ENCODE data around the gene DMD.
A peak's percentile ranks its signal among the peaks of the same experiment; 100 is the strongest.
"Not testable (repeated sequence)": the region's sequence is repeated elsewhere in the genome, so short reads cannot be mapped to it uniquely, and the experiment has no call there.

Gene DMD

GRCh38 chrX:31459361-31459760, 1752.0 kb downstream of the DMD start:
- DNase-seq, result no peak

DNA sequence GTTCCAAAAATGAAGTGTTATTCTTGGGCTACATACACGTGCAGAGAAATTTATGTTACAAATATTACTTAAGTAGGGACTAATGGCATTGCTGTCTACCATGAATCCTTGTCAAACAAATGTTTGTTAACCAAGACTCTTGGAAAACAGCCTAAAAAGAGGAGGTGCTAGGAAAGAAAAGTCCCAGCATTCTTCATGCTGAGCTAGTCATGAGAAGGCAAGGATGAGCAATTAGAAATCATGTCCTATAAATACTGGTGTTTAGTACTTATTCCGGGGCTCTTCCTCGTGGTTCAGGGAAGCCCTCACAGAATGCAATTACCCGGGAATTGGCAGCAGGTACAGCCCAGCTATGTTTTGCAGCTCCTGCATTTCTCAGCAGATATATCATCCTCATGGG, 1761.4 kb downstream of the DMD start:
- no peak for DNase-seq

DNA sequence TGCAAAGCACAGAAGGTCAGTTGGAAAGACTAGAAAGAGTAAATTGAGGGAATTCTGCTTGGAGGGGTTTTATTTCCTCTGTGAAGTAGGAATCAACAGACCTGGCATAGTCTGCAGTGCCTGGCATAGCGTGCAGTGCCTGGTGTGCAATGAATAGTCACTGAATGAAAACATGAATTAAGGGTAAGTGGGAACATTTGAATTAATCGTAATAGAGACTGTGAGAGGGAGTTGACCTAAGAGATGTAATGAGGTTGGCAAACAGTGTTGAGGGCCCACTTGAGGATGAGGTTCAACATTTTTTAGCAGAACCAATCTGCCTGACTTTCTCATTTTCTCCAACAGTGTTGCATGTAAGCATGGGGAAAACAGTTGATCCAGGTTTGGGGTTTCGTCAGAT, 1762.3 kb downstream of the DMD start:
- DNase-seq, result no peak

DNA sequence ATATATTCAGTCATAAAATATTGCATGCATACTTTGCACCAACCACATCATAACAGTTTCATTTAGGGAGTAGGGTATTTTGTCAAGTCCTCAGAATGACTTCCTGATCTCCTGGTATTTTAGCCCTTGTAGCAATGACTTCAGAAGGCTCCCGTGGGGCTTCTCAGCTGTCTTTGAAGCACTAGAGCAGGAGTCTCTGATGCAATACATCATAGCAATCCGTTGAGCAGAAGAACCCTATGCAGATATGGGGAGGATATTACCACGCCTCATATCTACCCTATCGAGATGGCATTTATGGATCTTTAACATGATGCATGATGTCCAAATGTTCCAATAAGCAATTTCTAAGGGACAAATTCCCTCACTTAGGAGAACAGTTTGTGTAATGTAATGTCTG, 1765.8 kb downstream of the DMD start:
- DNase-seq, result no peak

- no peak for DNase-seq
Observed at GRCh38 chrX:31443654-31444053, 1767.7 kb downstream of the DMD start.

GRCh38 chrX:31440546-31440945, 1770.8 kb downstream of the DMD start:
- DNase-seq, result no peak

DNA sequence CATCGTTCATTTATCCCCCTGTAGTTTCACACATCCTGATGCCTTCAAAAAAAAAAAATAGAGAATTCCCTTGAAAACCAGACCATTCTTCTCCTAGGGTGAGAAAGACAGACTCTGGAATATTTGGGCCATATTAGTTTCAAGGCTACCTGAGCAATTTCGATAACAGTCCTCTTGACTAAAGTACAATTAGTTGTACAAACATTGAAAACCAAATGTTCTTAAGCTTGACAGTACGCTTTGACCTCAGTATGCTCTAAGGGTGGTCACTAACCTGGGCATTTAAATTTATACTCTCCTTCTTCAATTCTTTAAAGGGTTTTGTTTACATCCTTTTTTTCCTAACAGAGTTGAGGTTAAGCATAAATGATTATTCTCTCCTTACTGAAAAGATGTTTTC, 1774.9 kb downstream of the DMD start:
- DNase-seq, result no peak

DNA sequence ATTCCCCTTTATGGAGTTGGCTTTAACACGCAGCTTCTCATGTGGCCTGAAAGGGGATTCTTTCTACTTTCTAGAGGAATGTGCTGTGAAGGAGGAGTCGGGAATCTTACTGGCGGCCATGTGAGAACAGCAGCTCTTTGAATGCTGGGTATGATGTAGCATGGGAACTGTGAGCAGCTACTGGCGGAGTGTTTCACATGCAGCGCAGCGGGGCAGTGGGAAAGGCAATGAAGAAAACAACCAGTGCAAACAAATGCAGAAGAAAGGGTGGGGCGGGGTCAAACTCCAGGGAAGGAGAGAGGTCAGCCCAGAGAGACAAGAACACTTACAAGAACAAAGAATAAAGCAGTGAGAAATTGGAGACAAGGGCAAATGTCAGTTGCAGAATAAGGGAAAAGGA, 1775.8 kb downstream of the DMD start:
- DNase-seq, result peak in 31 of 56 donors; percentile 0 to 31 (median 2)

GRCh38 chrX:31433856-31434255, 1777.5 kb downstream of the DMD start:
- DNase-seq, result no peak

- no peak for DNase-seq
Observed at GRCh38 chrX:31429915-31430314, 1781.4 kb downstream of the DMD start.

- peak in 24 of 56 donors; percentile 0 to 28 (median 1) for DNase-seq
Observed at GRCh38 chrX:31423609-31424189, 1787.7 kb downstream of the DMD start.

DNA sequence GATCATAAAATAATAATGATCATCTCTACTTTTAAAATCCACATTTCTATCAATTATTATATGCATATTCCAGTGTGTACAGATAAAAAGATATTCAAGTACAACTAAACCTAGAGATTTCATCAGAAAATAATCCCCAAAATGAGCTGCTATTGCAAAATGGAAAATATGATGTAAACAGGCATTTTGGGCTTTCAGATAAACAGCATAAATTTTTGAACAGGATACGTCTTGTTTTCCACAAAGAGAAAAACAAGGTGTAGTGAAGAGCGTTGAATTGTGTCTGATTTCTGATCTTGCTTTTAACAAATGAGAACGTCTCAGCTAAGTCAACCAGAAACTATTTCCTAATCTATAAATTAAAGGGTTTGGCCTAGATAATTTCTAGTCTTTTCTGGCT, 1789.9 kb downstream of the DMD start:
- DNase-seq, result no peak

DNA sequence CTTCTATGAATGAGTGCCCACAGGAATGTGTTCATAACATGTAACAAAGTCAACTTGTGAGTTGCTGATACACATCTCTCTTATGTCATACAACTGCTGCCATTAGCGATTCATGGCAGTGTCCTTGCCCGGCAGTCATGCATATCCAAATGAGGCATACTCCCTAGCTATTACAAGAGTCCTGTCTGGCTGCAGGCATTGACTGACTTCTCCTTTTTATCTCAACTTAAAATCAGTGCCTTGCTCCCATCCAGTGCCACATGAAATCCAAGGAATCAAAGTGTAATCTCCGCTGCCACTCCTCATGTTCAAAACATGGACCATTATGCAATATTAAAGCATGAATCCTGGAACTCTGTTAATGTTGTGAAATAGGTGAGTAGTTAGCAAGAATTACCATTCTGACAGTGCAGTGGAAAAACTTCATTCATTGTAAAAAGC, 1790.6 kb downstream of the DMD start:
- no peak for DNase-seq

- DNase-seq, result no peak
Observed at GRCh38 chrX:31420302-31420701, 1791.0 kb downstream of the DMD start.

- no peak for DNase-seq
Observed at GRCh38 chrX:31397119-31397518, 1814.2 kb downstream of the DMD start.

DNA sequence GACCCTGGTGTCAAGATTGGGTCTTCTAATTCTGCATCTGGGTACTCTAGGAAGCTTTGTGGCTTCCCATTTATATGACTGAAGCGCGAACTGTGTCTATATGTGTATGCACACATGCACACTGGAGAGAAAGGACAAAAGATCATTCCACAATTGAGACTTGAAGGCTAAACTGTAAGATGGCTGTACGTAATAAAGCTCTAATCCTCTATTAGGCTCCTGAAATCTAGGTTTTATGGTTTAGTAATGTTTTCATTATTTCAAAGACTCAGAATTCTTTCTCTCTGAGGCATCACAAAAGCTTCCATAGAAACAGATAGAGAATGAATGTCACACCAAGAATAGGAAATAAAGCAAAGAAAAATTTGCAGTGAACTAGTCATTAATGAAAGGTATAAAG, 1818.8 kb downstream of the DMD start:
- no peak for DNase-seq

GRCh38 chrX:31388946-31389345, 1822.4 kb downstream of the DMD start:
- DNase-seq, result no peak

- DNase-seq, result peak in 16 of 56 donors; percentile 0 to 17 (median 0)
Observed at GRCh38 chrX:31384471-31384870, 1826.9 kb downstream of the DMD start.

GRCh38 chrX:31383991-31384390, 1827.4 kb downstream of the DMD start:
- DNase-seq, result no peak

DNA sequence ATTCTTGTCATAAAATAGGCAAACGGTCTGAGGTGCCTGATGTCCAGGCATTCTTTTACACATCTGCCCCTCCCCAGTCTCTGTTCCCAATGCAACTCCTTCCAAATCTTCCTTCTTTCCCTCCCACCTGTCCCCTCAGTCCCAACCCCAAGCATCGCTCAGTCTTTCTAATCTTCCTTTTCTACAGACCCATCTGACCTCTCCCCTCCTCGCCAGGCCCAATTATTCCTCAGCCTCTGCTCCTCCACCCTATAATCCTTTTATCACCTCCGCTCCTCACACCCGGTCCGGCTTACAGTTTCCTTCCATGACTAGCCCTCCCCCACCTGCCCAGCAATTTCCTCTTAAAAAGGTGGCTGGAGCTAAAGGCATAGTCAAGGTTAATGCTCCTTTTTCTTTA, 1832.4 kb downstream of the DMD start:
- DNase-seq, result not testable (repeated sequence)

- not testable (repeated sequence) for DNase-seq
Observed at GRCh38 chrX:31377821-31378220, 1833.5 kb downstream of the DMD start.

DNA sequence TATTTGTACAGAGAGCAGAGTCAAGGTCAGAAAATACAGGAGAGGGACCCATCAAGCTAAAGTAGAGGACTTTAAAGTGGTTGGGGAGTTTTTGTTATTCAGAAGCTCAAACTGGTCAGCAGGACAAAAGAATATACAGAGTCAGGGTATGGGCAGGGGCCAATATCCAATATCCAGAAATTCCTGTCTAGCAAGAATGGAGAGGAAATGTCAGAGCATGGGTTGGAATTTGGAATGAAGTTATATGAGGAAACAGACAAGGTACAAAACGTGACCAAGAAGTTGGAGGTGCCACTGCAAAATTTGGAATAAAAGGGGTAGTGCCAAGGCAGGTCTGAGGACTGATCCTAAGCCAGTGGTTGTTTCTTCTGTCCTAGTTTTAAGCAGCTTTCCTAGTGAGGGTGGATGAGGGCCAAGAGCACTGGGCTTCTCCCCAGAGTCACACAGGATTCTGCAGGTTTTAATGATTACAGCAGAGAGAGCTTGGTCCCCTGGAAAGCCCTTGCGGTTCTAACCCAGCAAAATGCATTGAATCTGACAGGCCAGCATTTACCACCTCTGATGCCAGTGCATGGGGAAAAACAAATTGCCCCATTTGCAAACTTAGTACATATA, 1834.8 kb downstream of the DMD start:
- DNase-seq, result peak in 6 of 56 donors; percentile 0 to 5 (median 0)

DNA sequence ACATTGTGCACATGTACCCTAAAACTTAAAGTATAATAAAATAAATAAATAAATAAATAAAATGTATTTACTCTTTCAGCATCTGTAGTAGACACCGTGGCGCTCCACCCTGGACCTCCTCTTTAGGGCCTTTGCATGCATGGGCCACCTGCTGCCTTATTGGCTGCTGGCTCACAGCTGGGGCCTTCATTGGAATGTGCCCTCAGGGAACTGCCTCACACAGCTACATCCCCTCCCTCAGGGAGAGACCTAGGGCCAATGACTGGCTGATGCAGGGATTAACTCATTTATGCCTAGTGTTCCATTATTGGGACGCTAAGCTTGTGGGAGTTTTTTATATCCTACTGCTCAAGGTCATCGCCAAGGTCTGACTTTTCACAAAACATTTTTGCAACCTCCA, 1836.6 kb downstream of the DMD start:
- no peak for DNase-seq

GRCh38 chrX:31371956-31372355, 1839.4 kb downstream of the DMD start:
- no peak for DNase-seq

Data from nucleus accumbens (tissue), 56 donors.